Astrocyte of the spinal cord (primary cell): ENCODE results near the gene ADARB2.

Experiments used
- DNase-seq: peaks from one replicate; pipeline ENCODE4 v3.0.0; 2011; ENCODE audit warnings: low read depth, low spot score
- H3K4me3 ChIP-seq: 2 replicates; pipeline ENCODE4 v1.5.1; 2011; ENCODE audit warnings: low read depth, mild to moderate bottlenecking, low read length, moderate library complexity
- in situ Hi-C: cut with HindIII; loops from 2 replicates; pipeline ENCODE4 v1.10.0; 2017; ENCODE audit warnings: low sequenced_read_pairs
- TF ChIP-seq, protein P1 (sequence below): IDR thresholded peaks from 2 replicates; pipeline ENCODE4 v1.5.1; 2012; ENCODE audit warnings: low read depth, mild to moderate bottlenecking, low read length, inconsistent platforms

Gene ADARB2

DNA sequence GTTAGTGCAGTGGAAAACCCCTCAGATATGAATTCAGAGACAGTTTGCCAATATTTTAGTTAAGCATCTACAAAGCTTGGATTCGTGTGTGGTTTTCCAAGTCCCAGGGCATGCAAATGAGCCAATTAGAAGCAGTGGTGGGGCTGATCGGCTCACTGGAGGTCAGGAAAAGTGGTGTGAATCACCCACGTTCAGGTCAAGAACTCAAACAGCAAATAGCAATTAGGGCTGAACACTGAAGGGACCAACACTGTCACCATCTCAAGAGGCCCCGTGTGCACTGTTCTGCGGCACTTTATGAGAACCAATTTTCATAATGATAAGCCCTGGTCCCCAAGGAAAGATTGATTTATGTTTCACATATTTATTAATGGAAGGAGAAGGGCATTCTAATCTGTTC, 68.9 kb downstream of the ADARB2 start:
- in situ Hi-C loops, result no loop called here
- no peak for DNase-seq
- H3K4me3 ChIP-seq, result no peak overlapping the region
- TF ChIP-seq, protein P1, sequence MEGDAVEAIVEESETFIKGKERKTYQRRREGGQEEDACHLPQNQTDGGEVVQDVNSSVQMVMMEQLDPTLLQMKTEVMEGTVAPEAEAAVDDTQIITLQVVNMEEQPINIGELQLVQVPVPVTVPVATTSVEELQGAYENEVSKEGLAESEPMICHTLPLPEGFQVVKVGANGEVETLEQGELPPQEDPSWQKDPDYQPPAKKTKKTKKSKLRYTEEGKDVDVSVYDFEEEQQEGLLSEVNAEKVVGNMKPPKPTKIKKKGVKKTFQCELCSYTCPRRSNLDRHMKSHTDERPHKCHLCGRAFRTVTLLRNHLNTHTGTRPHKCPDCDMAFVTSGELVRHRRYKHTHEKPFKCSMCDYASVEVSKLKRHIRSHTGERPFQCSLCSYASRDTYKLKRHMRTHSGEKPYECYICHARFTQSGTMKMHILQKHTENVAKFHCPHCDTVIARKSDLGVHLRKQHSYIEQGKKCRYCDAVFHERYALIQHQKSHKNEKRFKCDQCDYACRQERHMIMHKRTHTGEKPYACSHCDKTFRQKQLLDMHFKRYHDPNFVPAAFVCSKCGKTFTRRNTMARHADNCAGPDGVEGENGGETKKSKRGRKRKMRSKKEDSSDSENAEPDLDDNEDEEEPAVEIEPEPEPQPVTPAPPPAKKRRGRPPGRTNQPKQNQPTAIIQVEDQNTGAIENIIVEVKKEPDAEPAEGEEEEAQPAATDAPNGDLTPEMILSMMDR, result no peak

DNA sequence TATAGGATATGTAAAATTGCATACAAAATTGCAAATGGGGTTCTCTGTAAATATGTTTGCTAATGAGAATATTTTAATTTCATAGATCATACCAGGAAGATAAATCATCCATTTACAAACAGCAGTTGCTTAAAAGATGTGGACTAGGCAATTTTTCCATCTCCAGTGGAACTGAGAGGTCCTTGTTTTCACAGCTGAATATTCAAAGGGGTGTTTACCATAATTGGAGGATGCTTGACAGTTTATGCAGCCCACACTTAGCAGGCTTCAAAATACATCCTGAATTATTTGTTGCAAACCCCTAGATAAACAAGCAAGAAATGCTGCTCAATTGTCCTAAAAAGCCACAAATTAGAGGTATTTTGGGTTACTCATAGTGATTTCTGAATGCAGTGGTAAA, 69.9 kb downstream of the ADARB2 start:
- in situ Hi-C loops, result no loop called here
- no peak overlapping the region for H3K4me3 ChIP-seq
- TF ChIP-seq, protein P1, result no peak
- no peak for DNase-seq

DNA sequence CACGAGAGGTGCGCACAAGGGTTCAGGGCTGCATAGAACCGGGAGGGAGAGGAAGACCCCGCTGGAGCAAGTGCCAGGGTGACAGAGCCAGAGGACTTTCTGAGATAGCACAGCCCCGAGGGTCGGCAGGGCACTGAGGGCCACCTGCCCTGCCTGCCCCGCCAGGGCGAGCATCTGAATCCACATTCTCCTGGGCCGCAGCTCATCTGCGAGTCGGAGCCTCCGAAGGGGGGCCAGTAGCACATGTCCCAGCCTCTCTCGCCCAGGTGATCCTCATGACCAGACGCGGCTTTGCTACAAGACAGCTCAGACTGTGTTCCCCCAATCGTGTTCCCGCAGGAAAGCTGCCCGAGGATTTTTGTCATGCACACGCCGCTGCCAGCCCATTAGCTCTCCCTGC, 71.2 kb downstream of the ADARB2 start:
- in situ Hi-C loops, result no loop called here
- no peak overlapping the region for H3K4me3 ChIP-seq
- TF ChIP-seq, protein P1, result no peak
- no peak for DNase-seq

DNA sequence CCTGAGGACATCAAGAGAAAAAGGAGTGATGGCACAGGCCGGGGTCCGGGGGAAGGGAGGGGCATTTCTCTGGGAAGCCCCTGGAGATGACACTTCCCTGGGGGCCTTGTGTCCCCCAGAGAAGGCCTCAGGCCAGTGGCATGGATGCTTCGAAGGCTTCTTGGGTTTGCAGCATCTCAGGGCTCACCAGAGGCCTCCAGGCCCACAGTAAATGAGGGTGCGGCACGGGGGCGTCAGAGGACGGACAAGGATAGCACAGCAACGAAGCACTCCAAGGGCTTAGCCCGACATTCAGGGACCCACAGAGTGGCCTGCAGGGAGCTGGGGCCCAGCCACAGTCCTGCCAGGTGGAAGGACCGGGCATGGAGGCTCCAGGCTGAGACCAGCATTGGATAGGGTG, 71.6 kb downstream of the ADARB2 start:
- in situ Hi-C loops, result no loop called here
- H3K4me3 ChIP-seq, result no peak overlapping the region
- TF ChIP-seq, protein P1, result no peak
- no peak for DNase-seq

DNA sequence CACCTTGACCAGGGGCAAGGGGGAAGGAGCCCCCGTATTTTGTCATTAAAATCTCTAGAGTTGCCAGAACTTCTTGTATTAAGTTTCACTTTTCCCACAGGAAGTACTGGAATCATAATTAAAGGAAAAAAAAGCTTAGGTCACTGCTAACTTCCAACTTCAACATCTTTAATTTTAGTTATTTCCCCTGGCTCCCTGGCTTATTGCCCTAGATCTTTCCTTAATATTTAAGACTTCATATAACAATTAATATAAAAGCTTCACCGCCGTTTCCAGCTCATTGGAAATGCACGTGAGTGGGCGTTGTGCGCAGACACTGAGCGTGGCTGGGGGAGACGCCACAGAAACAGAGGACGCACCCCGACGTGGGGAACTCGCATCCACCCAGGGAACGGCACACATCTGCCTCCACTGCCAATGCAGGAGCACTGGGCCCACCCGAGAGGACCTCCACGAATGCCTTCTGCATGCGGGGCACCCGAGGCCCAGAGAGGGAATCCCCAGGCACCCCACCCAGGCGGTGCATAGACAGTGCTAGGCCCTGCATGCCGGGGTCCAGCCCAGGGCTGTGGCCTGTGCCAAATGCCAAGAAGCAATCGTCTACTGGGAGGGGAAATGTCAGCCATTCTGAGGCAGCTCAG, 72.2 kb downstream of the ADARB2 start:
- no peak for DNase-seq
- in situ Hi-C loops, result no loop called here
- TF ChIP-seq, protein P1, result no peak
- H3K4me3 ChIP-seq, result no peak overlapping the region

DNA sequence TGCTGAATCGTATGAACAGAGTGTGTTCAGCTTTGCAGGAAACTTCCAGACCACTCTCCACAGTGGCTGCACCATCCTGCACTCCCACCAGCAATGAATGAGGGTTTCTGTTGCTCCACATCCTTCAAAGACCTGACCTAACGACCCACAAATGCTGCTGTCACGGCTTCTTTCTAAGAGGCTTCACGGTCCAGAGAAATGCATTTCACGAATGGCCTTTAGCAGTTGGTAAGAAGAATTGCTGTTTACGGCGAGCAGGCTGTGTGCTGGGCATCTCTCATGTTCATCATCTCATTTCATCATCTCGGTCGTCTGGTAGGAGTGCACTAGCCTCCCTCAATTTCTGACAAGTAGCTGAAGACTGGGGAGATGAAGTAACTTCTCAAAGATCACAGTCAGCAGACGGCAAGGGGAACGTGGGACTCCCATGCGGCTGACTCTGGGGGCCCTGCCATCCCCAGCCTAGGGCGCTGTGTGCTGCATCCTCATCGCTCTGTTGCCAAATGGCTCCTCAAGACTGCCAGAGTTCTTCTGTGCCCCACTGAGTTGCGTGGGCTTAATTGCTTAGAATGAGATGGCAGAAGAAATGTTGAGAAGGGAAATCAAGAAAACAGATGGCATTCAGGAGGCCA, 72.9 kb downstream of the ADARB2 start:
- TF ChIP-seq, protein P1, result no peak
- no peak overlapping the region for H3K4me3 ChIP-seq
- in situ Hi-C loops, result no loop called here
- DNase-seq, result no peak
